WTC11 (cell line): Measurements from ENCODE around the gene VPS41. TPM values are rescaled to one million over a fixed set of nuclear protein-coding genes. Genes with fewer than 3 reads are reported as not detected.

Experiments used
- ATAC-seq: fragments of 200-7000 bp; cut with Tn5 transposase; 2 replicates; pipeline ENCODE4 v1.10.0; 2021; ENCODE audit warnings: mild to moderate bottlenecking, moderate library complexity
- CTCF ChIA-PET: fragments of 300-600 bp; sonication (Branson Sonifier 250); formaldehyde crosslinking; loops from one replicate; lab custom pipeline; 2021; ENCODE audit warnings: antibody characterized with exemption; lab: Charles Lee
- POLR2A ChIA-PET: fragments of 350-600 bp; sonication (Branson Sonifier 250); formaldehyde crosslinking; loops from one replicate; lab custom pipeline; 2021; ENCODE audit warnings: antibody characterized with exemption; lab: Charles Lee
- DNase-seq: peaks from one replicate; pipeline ENCODE4 v3.0.0; 2021; ENCODE audit warnings: low spot score
- H3K27ac Mint-ChIP-seq: 2 replicates; pipeline ENCODE4 v1.8.0; 2021; ENCODE audit warnings: mixed read lengths
- H3K27me3 Mint-ChIP-seq: 2 replicates; pipeline ENCODE4 v1.8.0; 2021; ENCODE audit warnings: low read depth, mild to moderate bottlenecking, moderate library complexity, mixed read lengths
- H3K36me3 Mint-ChIP-seq: 2 replicates; pipeline ENCODE4 v1.8.0; 2021; ENCODE audit warnings: mixed read lengths
- H3K4me1 Mint-ChIP-seq: 2 replicates; pipeline ENCODE4 v1.8.0; 2022; ENCODE audit warnings: mixed read lengths
- H3K4me3 Mint-ChIP-seq: 2 replicates; pipeline ENCODE4 v1.8.0; 2021; ENCODE audit warnings: mild to moderate bottlenecking, moderate library complexity, mixed read lengths
- H3K9me3 Mint-ChIP-seq: 2 replicates; pipeline ENCODE4 v1.8.0; 2021; ENCODE audit warnings: mixed read lengths
- ATF1 ChIP-seq: sonication (generic); formaldehyde crosslinking; IDR thresholded peaks from 2 replicates; pipeline ENCODE4 v1.8.1; 2023; ENCODE audit warnings: mild to moderate bottlenecking, moderate library complexity, missing genetic modification reagents
- ATF3 ChIP-seq: sonication (generic); formaldehyde crosslinking; conservative IDR thresholded peaks from 2 replicates; pipeline ENCODE4 v1.8.1; 2022; ENCODE audit warnings: mild to moderate bottlenecking, missing genetic modification reagents
- CBFB ChIP-seq: sonication (generic); formaldehyde crosslinking; IDR thresholded peaks from 2 replicates; pipeline ENCODE4 v1.8.1; 2022; ENCODE audit warnings: mild to moderate bottlenecking, low read depth, missing genetic modification reagents
- CREB1 ChIP-seq: sonication (generic); formaldehyde crosslinking; IDR thresholded peaks from 2 replicates; pipeline ENCODE4 v1.8.0; 2023; ENCODE audit warnings: mild to moderate bottlenecking, missing genetic modification reagents
- CREM ChIP-seq: sonication (generic); formaldehyde crosslinking; IDR thresholded peaks from 2 replicates; pipeline ENCODE4 v1.8.1; 2022; ENCODE audit warnings: mild to moderate bottlenecking, missing genetic modification reagents, moderate library complexity
- E2F1 ChIP-seq: sonication (generic); formaldehyde crosslinking; IDR thresholded peaks from 2 replicates; pipeline ENCODE4 v1.8.0; 2022; ENCODE audit warnings: mild to moderate bottlenecking, missing genetic modification reagents
- E2F5 ChIP-seq: sonication (generic); formaldehyde crosslinking; IDR thresholded peaks from 2 replicates; pipeline ENCODE4 v1.8.1; 2022; ENCODE audit warnings: mild to moderate bottlenecking, moderate library complexity, missing genetic modification reagents
- ESRRA ChIP-seq: sonication (generic); formaldehyde crosslinking; IDR thresholded peaks from 2 replicates; pipeline ENCODE4 v1.8.1; 2022; ENCODE audit warnings: mild to moderate bottlenecking, missing genetic modification reagents, borderline replicate concordance
- FOXJ3 ChIP-seq: sonication (generic); formaldehyde crosslinking; IDR thresholded peaks from 2 replicates; pipeline ENCODE4 v1.9.0; 2021; ENCODE audit warnings: missing genetic modification reagents, mild to moderate bottlenecking, borderline replicate concordance
- GABPB1 ChIP-seq: sonication (generic); formaldehyde crosslinking; IDR thresholded peaks from 2 replicates; pipeline ENCODE4 v1.8.1; 2023; ENCODE audit warnings: mild to moderate bottlenecking, missing genetic modification reagents
- GRHL2 ChIP-seq: fragments of 250-450 bp; sonication (Bioruptor Pico); IDR thresholded peaks from 2 replicates; pipeline ENCODE4 v1.8.0; 2022; ENCODE audit warnings: mild to moderate bottlenecking, moderate library complexity; ENCODE audit not compliant: insufficient replicate concordance, severe bottlenecking
- GTF2I ChIP-seq: fragments of 250-450 bp; sonication (Bioruptor Pico); conservative IDR thresholded peaks from 2 replicates; pipeline ENCODE4 v1.4.0; 2021; ENCODE audit warnings: mild to moderate bottlenecking
- HMGXB4 ChIP-seq: sonication (generic); formaldehyde crosslinking; IDR thresholded peaks from 2 replicates; pipeline ENCODE4 v1.8.1; 2023; ENCODE audit warnings: mild to moderate bottlenecking, moderate library complexity, missing genetic modification reagents
- JAZF1 ChIP-seq: fragments of 250-450 bp; sonication (Bioruptor Pico); IDR thresholded peaks from 2 replicates; pipeline ENCODE4 v1.9.0; 2021; ENCODE audit warnings: moderate library complexity, mild to moderate bottlenecking, inconsistent platforms
- KAT7 ChIP-seq: sonication (generic); formaldehyde crosslinking; IDR thresholded peaks from 2 replicates; pipeline ENCODE4 v1.8.1; 2023; ENCODE audit warnings: missing genetic modification reagents, mild to moderate bottlenecking, borderline replicate concordance
- MYBL2 ChIP-seq: sonication (generic); formaldehyde crosslinking; IDR thresholded peaks from 2 replicates; pipeline ENCODE4 v1.8.1; 2023; ENCODE audit warnings: mild to moderate bottlenecking, moderate library complexity, missing genetic modification reagents
- NFYB ChIP-seq: sonication (generic); formaldehyde crosslinking; conservative IDR thresholded peaks from 2 replicates; pipeline ENCODE4 v1.8.0; 2022; ENCODE audit warnings: low read depth, missing genetic modification reagents
- NR1H2 ChIP-seq: sonication (generic); formaldehyde crosslinking; IDR thresholded peaks from 2 replicates; pipeline ENCODE4 v1.9.0; 2021; ENCODE audit warnings: mild to moderate bottlenecking, moderate library complexity, missing genetic modification reagents
- NR3C1 ChIP-seq: sonication (generic); formaldehyde crosslinking; conservative IDR thresholded peaks from 2 replicates; pipeline ENCODE4 v1.8.1; 2023; ENCODE audit warnings: low read depth, mild to moderate bottlenecking, missing genetic modification reagents
- PRRX2 ChIP-seq: fragments of 250-450 bp; sonication (Bioruptor Pico); IDR thresholded peaks from 2 replicates; pipeline ENCODE4 v1.8.0; 2021; ENCODE audit warnings: mild to moderate bottlenecking
- SP1 ChIP-seq: sonication (generic); formaldehyde crosslinking; conservative IDR thresholded peaks from 2 replicates; pipeline ENCODE4 v1.8.1; 2022; ENCODE audit warnings: missing genetic modification reagents
- TCF7 ChIP-seq: sonication (generic); formaldehyde crosslinking; IDR thresholded peaks from 2 replicates; pipeline ENCODE4 v1.8.0; 2022; ENCODE audit warnings: mild to moderate bottlenecking, low read depth, missing genetic modification reagents, moderate library complexity
- TEAD1 ChIP-seq: sonication (generic); formaldehyde crosslinking; IDR thresholded peaks from 2 replicates; pipeline ENCODE4 v1.8.0; 2022; ENCODE audit warnings: mild to moderate bottlenecking, missing genetic modification reagents
- USF2 ChIP-seq: sonication (generic); formaldehyde crosslinking; IDR thresholded peaks from 2 replicates; pipeline ENCODE4 v1.8.1; 2023; ENCODE audit warnings: mild to moderate bottlenecking, missing genetic modification reagents, moderate library complexity
- ZBTB21 ChIP-seq: sonication (generic); formaldehyde crosslinking; IDR thresholded peaks from 2 replicates; pipeline ENCODE4 v1.8.1; 2023; ENCODE audit warnings: mild to moderate bottlenecking, missing genetic modification reagents, borderline replicate concordance
- ZNF121 ChIP-seq: sonication (generic); formaldehyde crosslinking; IDR thresholded peaks from 2 replicates; pipeline ENCODE4 v1.8.0; 2023; ENCODE audit warnings: missing genetic modification reagents
- ZNF232 ChIP-seq: sonication (generic); formaldehyde crosslinking; IDR thresholded peaks from 2 replicates; pipeline ENCODE4 v1.8.0; 2022; ENCODE audit warnings: mild to moderate bottlenecking, missing genetic modification reagents
- ZNF671 ChIP-seq: fragments of 250-450 bp; sonication (Bioruptor Pico); IDR thresholded peaks from 2 replicates; pipeline ENCODE4 v1.8.0; 2021; ENCODE audit warnings: mild to moderate bottlenecking
- total RNA-seq: library from RNA; stranded (reverse); gene quantifications from 3 replicates; pipeline ENCODE4 v1.2.3, GENCODE V29; 2021

VPS41 gene
- total RNA-seq, 1 experiment from 2014 or later: 50.3 TPM

- peaks cover 34% of the 10 kb centered on the region for H3K4me1 Mint-ChIP-seq
- no peak for TF ChIP-seq ZNF232 (CRISPR knock-in tag)
- TF ChIP-seq CREB1: no peak
- TF ChIP-seq JAZF1: no peak
- TF ChIP-seq TCF7 (CRISPR knock-in tag): no peak
- TF ChIP-seq KAT7: no peak
- TF ChIP-seq ZBTB21: no peak
- TF ChIP-seq ZNF121 (CRISPR knock-in tag): no peak
- TF ChIP-seq GRHL2 (CRISPR knock-in tag): no peak
- no peak for TF ChIP-seq E2F5 (CRISPR knock-in tag)
- no peak for TF ChIP-seq ATF3 (CRISPR knock-in tag)
- TF ChIP-seq USF2 (CRISPR knock-in tag): no peak
- no peak for TF ChIP-seq NR1H2 (CRISPR knock-in tag)
- no peak for TF ChIP-seq PRRX2 (CRISPR knock-in tag)
- TF ChIP-seq FOXJ3 (CRISPR knock-in tag): no peak
- no peak for TF ChIP-seq CREM (CRISPR knock-in tag)
- no peak for TF ChIP-seq TEAD1 (CRISPR knock-in tag)
- no peak for TF ChIP-seq NFYB (CRISPR knock-in tag)
- TF ChIP-seq, all 79 proteins: peak for 0
- ChIA-PET CTCF (no interaction called here), POLR2A (no interaction called here)
- no peak for DNase-seq
- ATAC-seq: no peak
- H3K27ac Mint-ChIP-seq: no peak overlapping the region
- 0 out of 2 replicates have a peak, but pooled peaks cover 3% of the 10 kb centered on the region for H3K36me3 Mint-ChIP-seq
- no peaks in the 10 kb centered on the region for H3K9me3 Mint-ChIP-seq
- H3K27me3 Mint-ChIP-seq: no peaks in the 10 kb centered on the region
- H3K4me3 Mint-ChIP-seq: no peak overlapping the region
Measured at GRCh38 chr7:38889872-38890432, 19.0 kb downstream of the VPS41 start.

- ATAC-seq: no peak
- Mint-ChIP-seq H3K36me3 (0 out of 2 replicates have a peak, but pooled peaks cover 3% of the 10 kb centered on the region), H3K4me1 (peaks cover 34% of the 10 kb centered on the region), H3K9me3 (no peaks in the 10 kb centered on the region), H3K27me3 (no peaks in the 10 kb centered on the region), H3K27ac (no peak overlapping the region), H3K4me3 (no peak overlapping the region)
- POLR2A ChIA-PET: no interaction called here
- DNase-seq: no peak
- CTCF ChIA-PET: no interaction called here
- no peak for TF ChIP-seq NFYB (CRISPR knock-in tag)
- TF ChIP-seq E2F5 (CRISPR knock-in tag): no peak
- no peak for TF ChIP-seq ZNF671
- TF ChIP-seq MYBL2 (CRISPR knock-in tag): no peak
- no peak for TF ChIP-seq ESRRA (CRISPR knock-in tag)
- no peak for TF ChIP-seq SP1 (CRISPR knock-in tag)
- no peak for TF ChIP-seq HMGXB4
- TF ChIP-seq NR3C1 (CRISPR knock-in tag): no peak
- TF ChIP-seq CBFB (CRISPR knock-in tag): no peak
- no peak for TF ChIP-seq E2F1 (CRISPR knock-in tag)
- no peak for TF ChIP-seq ATF1 (CRISPR knock-in tag)
- TF ChIP-seq GRHL2 (CRISPR knock-in tag): no peak
- TF ChIP-seq NR1H2 (CRISPR knock-in tag): no peak
- TF ChIP-seq ATF3 (CRISPR knock-in tag): no peak
- no peak for TF ChIP-seq GTF2I
- no peak for TF ChIP-seq JAZF1
- TF ChIP-seq GABPB1 (CRISPR knock-in tag): no peak
Measured at GRCh38 chr7:38889079-38889478, 19.9 kb downstream of the VPS41 start.
